ENCODE measurements around the gene MOV10. TPM values are rescaled to one million over a fixed set of nuclear protein-coding genes. Genes with fewer than 3 reads are reported as not detected.

The MOV10 gene
- polyA plus RNA-seq, 1 donor (not counting 4 experiments of a cell fraction or from before 2014, with no cell fraction given) = 28.6 TPM

DNA sequence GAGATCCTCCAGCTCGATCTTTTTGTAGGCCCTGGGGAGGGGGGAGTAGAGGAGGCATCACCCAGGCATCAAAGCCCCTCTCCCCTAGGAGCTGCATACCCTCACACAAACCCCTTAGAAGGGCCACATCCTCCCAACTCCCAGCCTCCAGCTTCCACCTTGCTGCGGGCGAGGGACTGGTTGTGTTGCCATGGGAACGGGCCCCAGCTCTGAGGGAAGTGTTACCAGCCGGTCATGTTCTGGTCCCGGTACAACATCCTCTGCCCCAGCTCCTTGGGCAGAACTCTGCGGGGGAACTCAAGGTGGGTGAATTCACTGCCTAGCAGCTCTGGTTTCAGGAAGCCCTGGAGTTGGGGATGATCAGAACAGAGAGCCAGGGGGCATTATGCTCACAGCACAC lies 36.6 kb downstream of the MOV10 start:
- Histone ChIP-seq H3K4me3 (ENCODE audit: control insufficient read depth in 2 of 3, extremely low read depth in 1 of 3, insufficient read depth in 2 of 3, low read depth in 1 of 3, low read length in 3 of 3) (no peak overlapping the region), H3K27ac (ENCODE audit: control insufficient read depth, insufficient read depth, low read length) (no peak overlapping the region), H4K20me1 (ENCODE audit: control insufficient read depth, extremely low read depth, insufficient read depth, low read length) (no peaks in the 10 kb centered on the region), H3K9me1 (ENCODE audit: control insufficient read depth, extremely low read depth, insufficient read depth, low read length) (no peaks in the 10 kb centered on the region), H3K27me3 (ENCODE audit: control insufficient read depth, extremely low read depth, insufficient read depth, low read length) (no peaks in the 10 kb centered on the region), H3K4me2 (ENCODE audit: control insufficient read depth, extremely low read depth, insufficient read depth, low read depth, low read length) (no peak overlapping the region), H2AFZ (ENCODE audit: control insufficient read depth, low read length) (no peak overlapping the region), H3K4me1 (ENCODE audit: control insufficient read depth, extremely low read depth, insufficient read depth, low read length) (peaks cover 11% of the 10 kb centered on the region), H3K79me2 (ENCODE audit: control insufficient read depth, insufficient read depth, low read length) (peaks cover 9% of the 10 kb centered on the region), H3K9me3 (ENCODE audit: control insufficient read depth, low read depth, low read length) (no peaks in the 10 kb centered on the region), H3K9ac (ENCODE audit: control insufficient read depth, extremely low read depth, insufficient read depth, low read length) (no peak overlapping the region), H3K36me3 (ENCODE audit: control insufficient read depth in 2 of 2, extremely low read depth in 1 of 2, insufficient read depth in 2 of 2, low read length in 2 of 2) (peaks cover 10 to 12% of the 10 kb centered on the region in 2 experiments)
- dilution Hi-C loops (cut with MboI; ENCODE audit: extremely low pct_ligation_motif_present, low sequenced_read_pairs) = no loop called here
- no peak for FAIRE-seq
- TF ChIP-seq, protein P1, sequence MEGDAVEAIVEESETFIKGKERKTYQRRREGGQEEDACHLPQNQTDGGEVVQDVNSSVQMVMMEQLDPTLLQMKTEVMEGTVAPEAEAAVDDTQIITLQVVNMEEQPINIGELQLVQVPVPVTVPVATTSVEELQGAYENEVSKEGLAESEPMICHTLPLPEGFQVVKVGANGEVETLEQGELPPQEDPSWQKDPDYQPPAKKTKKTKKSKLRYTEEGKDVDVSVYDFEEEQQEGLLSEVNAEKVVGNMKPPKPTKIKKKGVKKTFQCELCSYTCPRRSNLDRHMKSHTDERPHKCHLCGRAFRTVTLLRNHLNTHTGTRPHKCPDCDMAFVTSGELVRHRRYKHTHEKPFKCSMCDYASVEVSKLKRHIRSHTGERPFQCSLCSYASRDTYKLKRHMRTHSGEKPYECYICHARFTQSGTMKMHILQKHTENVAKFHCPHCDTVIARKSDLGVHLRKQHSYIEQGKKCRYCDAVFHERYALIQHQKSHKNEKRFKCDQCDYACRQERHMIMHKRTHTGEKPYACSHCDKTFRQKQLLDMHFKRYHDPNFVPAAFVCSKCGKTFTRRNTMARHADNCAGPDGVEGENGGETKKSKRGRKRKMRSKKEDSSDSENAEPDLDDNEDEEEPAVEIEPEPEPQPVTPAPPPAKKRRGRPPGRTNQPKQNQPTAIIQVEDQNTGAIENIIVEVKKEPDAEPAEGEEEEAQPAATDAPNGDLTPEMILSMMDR (optimal IDR thresholded peaks at IDR 0.05 in 1 of 3, IDR thresholded peaks at IDR 0.05 in 1 of 3, conservative IDR thresholded peaks at IDR 0.05 in 1 of 3; ENCODE audit: extremely low read depth in 1 of 3, insufficient read depth in 2 of 3, low read length in 3 of 3) = no peak
- no peak for TF ChIP-seq EZH2 (IDR thresholded peaks at IDR 0.05; ENCODE audit: low read length)
- no peak for DNase-seq (ENCODE audit: low read depth, low spot score)

- FAIRE-seq = no peak
- dilution Hi-C loops (cut with MboI; ENCODE audit: extremely low pct_ligation_motif_present, low sequenced_read_pairs) = no loop called here
Observed at GRCh38 chr1:112711670-112712069, 37.2 kb downstream of the MOV10 start.

More at GRCh38 chr1:112711670-112712069, 37.2 kb downstream of the MOV10 start:
- TF ChIP-seq, protein P1 (optimal IDR thresholded peaks at IDR 0.05 in 1 of 3, IDR thresholded peaks at IDR 0.05 in 1 of 3, conservative IDR thresholded peaks at IDR 0.05 in 1 of 3; ENCODE audit: extremely low read depth in 1 of 3, insufficient read depth in 2 of 3, low read length in 3 of 3) = no peak
- no peak for TF ChIP-seq EZH2 (IDR thresholded peaks at IDR 0.05; ENCODE audit: low read length)
- no peaks in the 10 kb centered on the region for H3K9me3 ChIP-seq (ENCODE audit: control insufficient read depth, low read depth, low read length)
- H3K9me1 ChIP-seq (ENCODE audit: control insufficient read depth, extremely low read depth, insufficient read depth, low read length) = no peaks in the 10 kb centered on the region
- no peak overlapping the region for H2AFZ ChIP-seq (ENCODE audit: control insufficient read depth, low read length)
- no peak overlapping the region for H3K27ac ChIP-seq (ENCODE audit: control insufficient read depth, insufficient read depth, low read length)
- peaks cover 13% of the 10 kb centered on the region for H3K4me1 ChIP-seq (ENCODE audit: control insufficient read depth, extremely low read depth, insufficient read depth, low read length)
- H3K4me3 ChIP-seq (ENCODE audit: control insufficient read depth in 2 of 3, extremely low read depth in 1 of 3, insufficient read depth in 2 of 3, low read depth in 1 of 3, low read length in 3 of 3) = no peak overlapping the region
- no peaks in the 10 kb centered on the region for H4K20me1 ChIP-seq (ENCODE audit: control insufficient read depth, extremely low read depth, insufficient read depth, low read length)
- H3K27me3 ChIP-seq (ENCODE audit: control insufficient read depth, extremely low read depth, insufficient read depth, low read length) = no peaks in the 10 kb centered on the region
- H3K79me2 ChIP-seq (ENCODE audit: control insufficient read depth, insufficient read depth, low read length) = peaks cover 3% of the 10 kb centered on the region
- H3K4me2 ChIP-seq (ENCODE audit: control insufficient read depth, extremely low read depth, insufficient read depth, low read depth, low read length) = no peak overlapping the region
- peaks cover 10 to 12% of the 10 kb centered on the region in 2 experiments for H3K36me3 ChIP-seq (ENCODE audit: control insufficient read depth in 2 of 2, extremely low read depth in 1 of 2, insufficient read depth in 2 of 2, low read length in 2 of 2)
- no peak for DNase-seq (ENCODE audit: low read depth, low spot score)
- no peak overlapping the region for H3K9ac ChIP-seq (ENCODE audit: control insufficient read depth, extremely low read depth, insufficient read depth, low read length)
